DOHH2 (cell line): ENCODE measurements around the gene SLC26A6.

Experiments
- H3F3A ChIP-seq: fragments of 200-600 bp; sonication (generic), shearing (Covaris generic); 2 replicates; pipeline ENCODE4 v1.6.0; 2016; ENCODE audit warnings: antibody characterized with exemption, mild to moderate bottlenecking; ENCODE audit not compliant: control insufficient read depth, insufficient read depth
- H3K27ac ChIP-seq: fragments of 200-600 bp; sonication (generic); 2 replicates; pipeline ENCODE4 v1.5.1; 2014; ENCODE audit warnings: low read depth, mild to moderate bottlenecking, low read length, moderate library complexity
- H3K27me3 ChIP-seq: fragments of 200-600 bp; sonication (generic); 2 replicates; pipeline ENCODE4 v1.6.1; 2014; ENCODE audit warnings: mild to moderate bottlenecking, low read length, mixed read lengths; ENCODE audit not compliant: control insufficient read depth
- H3K36me3 ChIP-seq: fragments of 200-600 bp; sonication (generic); 2 replicates; pipeline ENCODE4 v1.6.1; 2014; ENCODE audit warnings: mild to moderate bottlenecking, low read length, moderate library complexity, mixed read lengths; ENCODE audit not compliant: control insufficient read depth
- H3K4me1 ChIP-seq: fragments of 200-600 bp; sonication (generic); 2 replicates; pipeline ENCODE4 v1.6.1; 2014; ENCODE audit warnings: mild to moderate bottlenecking, low read length, mixed read lengths; ENCODE audit not compliant: control insufficient read depth
- H3K4me2 ChIP-seq: fragments of 200-600 bp; sonication (generic); 2 replicates; pipeline ENCODE4 v1.6.0; 2014; ENCODE audit warnings: mild to moderate bottlenecking, low read length, moderate library complexity
- H3K4me3 ChIP-seq: fragments of 200-600 bp; sonication (generic); 2 replicates; pipeline ENCODE4 v1.5.1; 2014; ENCODE audit warnings: mild to moderate bottlenecking, low read length, mixed read lengths
- H3K79me2 ChIP-seq: fragments of 200-600 bp; sonication (generic); 2 replicates; pipeline ENCODE4 v1.6.1; 2014; ENCODE audit warnings: mild to moderate bottlenecking, low read length, mixed read lengths; ENCODE audit not compliant: control insufficient read depth
- H3K9me2 ChIP-seq: fragments of 200-600 bp; sonication (generic); replicated peaks from 2 replicates; pipeline ENCODE4 v1.6.1; 2014; ENCODE audit warnings: mild to moderate bottlenecking, low read length, mixed read lengths; ENCODE audit not compliant: control insufficient read depth
- H3K9me3 ChIP-seq: fragments of 200-600 bp; sonication (generic); 2 replicates; pipeline ENCODE4 v1.6.1; 2014; ENCODE audit warnings: antibody characterized with exemption, low read length, mixed read lengths; ENCODE audit not compliant: control insufficient read depth, insufficient read depth
- H4K20me1 ChIP-seq: fragments of 200-600 bp; sonication (generic); 2 replicates; pipeline ENCODE4 v1.6.0; 2014; ENCODE audit warnings: low read depth, mild to moderate bottlenecking, antibody characterized with exemption, low read length, moderate library complexity; ENCODE audit not compliant: control insufficient read depth, insufficient read depth
- CTCF ChIP-seq: fragments of 200-600 bp; sonication (generic); IDR thresholded peaks from one replicate; pipeline ENCODE4 v1.5.1; 2014; ENCODE audit warnings: antibody characterized with exemption, mild to moderate bottlenecking, low read depth, low read length; ENCODE audit not compliant: poor library complexity, severe bottlenecking
- EZH2phosphoT487 ChIP-seq: fragments of 200-600 bp; sonication (generic); IDR thresholded peaks from 2 replicates; pipeline ENCODE4 v1.6.1; 2017; ENCODE audit warnings: borderline replicate concordance, mild to moderate bottlenecking, antibody characterized with exemption, low read length, moderate library complexity, mixed read lengths

Gene SLC26A6

GRCh38 chr3:48593337-48593736 is 41.9 kb downstream of the SLC26A6 start:
- no peaks in the 10 kb centered on the region for H3K79me2 ChIP-seq
- H3K4me2 ChIP-seq: no peak overlapping the region
- H3K4me1 ChIP-seq: no peaks in the 10 kb centered on the region
- no peak overlapping the region for H3K27ac ChIP-seq
- no peak overlapping the region for H3K4me3 ChIP-seq
- peaks cover 2% of the 10 kb centered on the region; the same call in 1 of the 2 replicates for H3K27me3 ChIP-seq
- no peaks in the 10 kb centered on the region for H3K9me2 ChIP-seq
- TF ChIP-seq EZH2phosphoT487 (no peak), CTCF (no peak)
- H4K20me1 ChIP-seq: peaks cover 6% of the 10 kb centered on the region; the same call in 1 of the 2 replicates
- H3F3A ChIP-seq: peaks cover 2% of the 10 kb centered on the region; the same call in 1 of the 2 replicates
- no peaks in the 10 kb centered on the region for H3K9me3 ChIP-seq
- H3K36me3 ChIP-seq: peaks cover 6% of the 10 kb centered on the region; the same call in 1 of the 2 replicates

- TF ChIP-seq EZH2phosphoT487: no peak
- no peak for TF ChIP-seq CTCF
- no peak overlapping the region for H3K27ac ChIP-seq
- peaks cover 3% of the 10 kb centered on the region; the same call in 1 of the 2 replicates for H3K36me3 ChIP-seq
Measured at GRCh38 chr3:48592519-48593087, 42.7 kb downstream of the SLC26A6 start.

GRCh38 chr3:48591886-48592518 is 43.3 kb downstream of the SLC26A6 start:
- no peaks in the 10 kb centered on the region for H4K20me1 ChIP-seq
- no peaks in the 10 kb centered on the region for H3F3A ChIP-seq
- H3K4me3 ChIP-seq: no peak overlapping the region
- H3K27ac ChIP-seq: no peak overlapping the region
- H3K9me3 ChIP-seq: no peaks in the 10 kb centered on the region
- no peaks in the 10 kb centered on the region for H3K4me1 ChIP-seq
- H3K4me2 ChIP-seq: no peak overlapping the region
- no peak for TF ChIP-seq EZH2phosphoT487
- TF ChIP-seq CTCF: no peak
- no peaks in the 10 kb centered on the region for H3K9me2 ChIP-seq
- H3K79me2 ChIP-seq: no peaks in the 10 kb centered on the region
- peaks cover 2% of the 10 kb centered on the region; the same call in 1 of the 2 replicates for H3K27me3 ChIP-seq
- no peaks in the 10 kb centered on the region for H3K36me3 ChIP-seq

More at GRCh38 chr3:48592519-48593087, 42.7 kb downstream of the SLC26A6 start:
- Histone ChIP-seq H3K79me2 (no peaks in the 10 kb centered on the region), H4K20me1 (peaks cover 3% of the 10 kb centered on the region; the same call in 1 of the 2 replicates), H3F3A (peaks cover 2% of the 10 kb centered on the region; the same call in 1 of the 2 replicates), H3K4me3 (no peak overlapping the region), H3K4me2 (no peak overlapping the region), H3K4me1 (no peaks in the 10 kb centered on the region), H3K27me3 (peaks cover 2% of the 10 kb centered on the region; the same call in 1 of the 2 replicates), H3K9me2 (no peaks in the 10 kb centered on the region), H3K9me3 (no peaks in the 10 kb centered on the region)
